GM19099 (cell line): Measurements from ENCODE around the gene TMEM106C.

Experiments used
- POLR2A ChIP-seq: IDR thresholded peaks from 3 replicates; pipeline ENCODE4 v1.6.1; 2011; ENCODE audit warnings: low read depth; ENCODE audit not compliant: insufficient read length; ENCODE audit errors: extremely low read depth

TMEM106C gene, protein sequence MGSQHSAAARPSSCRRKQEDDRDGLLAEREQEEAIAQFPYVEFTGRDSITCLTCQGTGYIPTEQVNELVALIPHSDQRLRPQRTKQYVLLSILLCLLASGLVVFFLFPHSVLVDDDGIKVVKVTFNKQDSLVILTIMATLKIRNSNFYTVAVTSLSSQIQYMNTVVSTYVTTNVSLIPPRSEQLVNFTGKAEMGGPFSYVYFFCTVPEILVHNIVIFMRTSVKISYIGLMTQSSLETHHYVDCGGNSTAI

DNA sequence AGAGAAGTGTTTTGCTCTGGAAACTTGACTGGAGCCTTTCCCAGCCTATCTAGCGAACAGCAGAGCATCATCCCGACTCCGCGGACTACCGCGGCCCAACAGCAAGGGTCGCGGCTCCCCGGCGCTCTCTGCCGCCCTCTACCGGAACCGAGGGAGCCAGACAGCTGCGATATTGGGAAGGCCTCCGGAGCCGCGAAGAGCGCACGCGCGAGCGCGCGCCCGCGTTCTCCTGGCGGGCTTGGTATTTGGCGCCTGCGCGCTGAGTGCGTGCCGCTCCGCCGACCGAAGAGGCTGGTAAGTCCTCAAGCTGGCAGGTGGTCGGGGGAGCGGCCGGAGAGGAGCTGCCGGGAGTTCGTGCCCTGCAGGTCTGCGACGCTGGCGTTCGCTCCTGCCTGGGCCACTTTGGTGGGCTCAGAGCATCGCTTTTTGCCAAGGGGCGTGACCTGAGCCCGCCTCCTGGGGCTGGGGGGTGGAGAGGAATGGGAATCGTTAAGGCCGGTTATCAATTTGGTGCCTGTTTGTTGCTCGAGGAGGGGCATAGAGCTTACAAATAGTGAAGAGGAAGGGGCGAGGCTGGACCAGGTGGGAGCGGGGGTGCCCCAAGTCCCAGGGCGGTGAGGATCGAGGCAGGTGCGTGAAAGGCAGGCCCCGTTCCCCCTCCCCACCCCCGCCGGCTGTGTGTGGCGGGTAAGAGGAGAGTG, at the start of gene TMEM106C:
TMEM106C (plus strand) TSS at position 257 of the 701 bp plus-strand sequence. CDS start 641 bp downstream, outside the sequence.
- TF ChIP-seq POLR2A: peak; percentile 67

DNA sequence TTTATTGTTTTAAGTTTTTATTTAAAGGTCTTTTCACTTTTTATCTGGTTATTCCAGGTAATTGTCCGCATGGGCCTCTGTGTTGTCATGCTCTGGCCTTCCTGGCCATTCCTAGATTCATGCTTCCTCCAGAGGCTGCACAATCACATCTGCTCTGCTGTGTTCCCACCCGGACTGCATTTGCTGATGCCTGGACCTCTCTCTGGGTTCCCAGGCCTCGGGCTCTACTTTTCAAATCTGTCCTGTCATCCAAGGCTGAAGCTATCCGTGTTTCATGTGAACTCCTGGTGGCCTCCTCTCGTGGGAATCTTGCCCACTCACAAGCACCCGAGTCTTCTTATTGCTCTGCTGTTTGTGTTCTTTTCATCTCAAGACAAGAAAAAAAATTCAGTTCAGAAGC, 42.5 kb upstream of the TMEM106C start:
- no peak for TF ChIP-seq POLR2A

DNA sequence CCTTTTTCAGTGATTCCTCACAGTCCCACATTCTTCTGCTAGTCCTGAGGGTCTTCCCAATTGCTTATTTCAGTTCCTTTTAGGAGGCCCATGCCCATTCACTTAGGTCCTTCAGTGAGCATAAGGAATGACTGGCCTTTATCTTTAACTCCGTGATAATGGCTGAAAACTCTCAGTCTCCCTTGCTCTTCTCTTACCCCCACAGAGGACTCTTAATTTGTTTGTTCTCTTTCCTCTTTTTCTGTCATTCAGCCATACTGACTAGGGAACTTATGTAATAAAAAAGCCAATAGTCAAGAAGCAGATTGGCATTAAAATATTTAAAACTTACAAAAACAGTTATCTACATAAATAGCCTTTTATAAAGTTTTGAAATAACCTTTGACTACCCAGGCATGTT, 41.5 kb upstream of the TMEM106C start:
- TF ChIP-seq POLR2A: no peak

DNA sequence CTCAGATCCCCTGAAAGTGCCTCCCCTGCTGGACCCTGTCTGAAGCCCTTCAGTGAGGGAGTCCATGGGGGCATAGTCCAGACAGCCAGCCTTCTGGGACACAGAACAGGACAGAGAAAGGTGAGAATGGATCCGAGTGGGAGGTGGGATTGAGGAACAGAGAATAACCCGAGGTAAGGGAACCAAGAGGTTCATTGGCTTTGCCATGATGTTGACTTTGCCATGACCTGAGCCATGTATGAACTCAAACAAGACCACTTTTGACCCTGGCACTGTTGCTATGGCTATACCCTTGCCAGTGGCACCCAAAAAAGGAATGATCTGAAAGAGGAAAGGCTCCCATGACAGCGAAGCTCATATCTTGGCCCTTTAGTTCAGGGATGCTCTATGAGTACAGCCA, 36.0 kb upstream of the TMEM106C start:
- no peak for TF ChIP-seq POLR2A

DNA sequence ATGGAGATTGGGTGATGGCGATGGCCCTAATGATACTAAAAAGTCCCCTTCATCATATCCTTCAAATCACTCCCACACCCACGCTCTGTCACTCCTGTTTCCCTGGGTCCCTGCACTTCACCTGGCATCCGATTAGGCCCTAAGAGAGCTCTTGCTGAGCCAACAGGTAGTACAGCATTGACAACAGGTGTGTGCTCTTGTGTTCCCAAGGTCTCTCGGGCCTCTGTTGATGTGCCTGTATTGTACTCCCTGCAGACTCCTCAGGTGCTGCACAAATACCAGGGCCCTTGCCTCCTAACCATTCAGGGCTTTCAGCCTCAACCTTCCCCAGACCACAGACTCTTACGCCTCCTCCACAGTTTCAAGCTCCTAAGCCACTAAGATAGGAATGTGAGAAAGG, 32.8 kb upstream of the TMEM106C start:
- TF ChIP-seq POLR2A: no peak

DNA sequence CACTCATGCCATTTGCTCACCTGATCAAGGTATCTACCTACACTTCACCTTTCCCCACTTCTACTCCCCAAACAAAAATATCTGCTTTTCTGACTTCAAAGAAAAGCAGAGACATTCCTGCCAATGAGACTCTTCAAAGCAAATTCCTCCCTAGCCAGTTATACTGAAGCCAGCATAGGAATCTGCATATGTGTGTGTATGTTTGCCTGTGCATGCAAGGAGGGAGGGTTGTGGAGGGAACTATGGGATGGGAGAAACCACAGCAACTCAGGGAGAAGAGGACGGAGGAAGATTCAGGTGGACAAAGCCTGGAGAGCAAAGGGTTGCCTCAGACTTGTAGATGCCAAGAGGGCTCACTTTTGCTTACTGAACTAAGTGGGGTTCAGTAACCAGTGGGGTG, 32.2 kb upstream of the TMEM106C start:
- no peak for TF ChIP-seq POLR2A

DNA sequence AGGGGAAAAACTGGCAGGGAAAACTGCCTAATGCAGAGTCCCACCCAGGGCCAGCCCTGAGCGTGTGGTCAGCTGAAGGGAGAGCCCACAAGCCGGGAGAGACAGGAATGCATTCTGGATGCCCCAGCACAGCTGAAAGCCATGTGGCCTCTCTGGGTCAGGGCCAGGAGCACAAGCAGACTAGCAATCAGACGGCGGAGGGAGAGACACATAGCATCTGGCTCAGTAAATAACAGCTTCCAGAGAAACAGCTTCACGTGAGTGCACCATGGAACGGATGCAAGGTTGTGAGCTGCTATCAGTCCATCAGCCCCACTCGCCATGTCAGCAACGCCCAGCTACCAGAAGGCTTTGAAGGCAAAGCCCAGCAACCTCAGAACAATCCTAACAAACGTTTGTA, 28.2 kb upstream of the TMEM106C start:
- no peak for TF ChIP-seq POLR2A

DNA sequence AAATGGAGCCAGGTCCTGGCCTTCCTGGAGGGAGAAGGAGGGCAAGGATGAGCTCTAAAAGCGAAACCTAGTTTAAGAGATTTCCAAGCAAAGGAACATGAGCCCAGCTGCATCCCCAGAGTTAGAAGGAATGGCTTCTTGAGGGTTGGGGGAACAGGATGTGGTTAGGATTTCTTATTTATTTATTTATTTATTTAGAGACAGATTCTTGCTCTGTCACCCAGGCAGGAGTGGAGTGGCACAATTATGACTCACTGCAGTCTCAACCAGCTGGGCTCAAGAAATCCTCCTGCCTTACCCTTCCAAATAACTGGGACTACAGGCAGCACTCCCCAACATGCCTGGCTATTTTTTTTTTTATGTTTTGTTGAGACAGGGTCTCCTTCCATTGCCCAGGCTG, 25.3 kb upstream of the TMEM106C start:
- TF ChIP-seq POLR2A: no peak

DNA sequence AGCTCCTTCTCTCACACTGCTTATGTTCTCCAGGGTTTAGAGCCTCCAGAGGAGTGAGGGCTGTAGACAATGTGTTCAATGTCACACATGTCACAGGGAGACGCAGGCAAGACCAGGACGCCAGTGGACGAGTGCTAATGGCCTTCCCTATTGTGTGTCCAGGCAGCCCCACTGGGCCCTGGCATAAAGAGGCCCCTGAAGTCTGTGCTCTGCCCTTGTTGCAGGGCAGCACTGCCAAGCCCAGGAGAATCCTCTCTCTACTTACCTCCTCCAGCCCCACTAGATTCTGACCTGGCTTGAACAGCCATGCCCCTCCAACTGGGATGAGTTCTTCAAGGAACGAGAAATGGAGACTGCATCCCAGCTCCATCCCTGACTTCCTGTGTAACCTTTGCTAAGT, 24.8 kb upstream of the TMEM106C start:
- TF ChIP-seq POLR2A: no peak

DNA sequence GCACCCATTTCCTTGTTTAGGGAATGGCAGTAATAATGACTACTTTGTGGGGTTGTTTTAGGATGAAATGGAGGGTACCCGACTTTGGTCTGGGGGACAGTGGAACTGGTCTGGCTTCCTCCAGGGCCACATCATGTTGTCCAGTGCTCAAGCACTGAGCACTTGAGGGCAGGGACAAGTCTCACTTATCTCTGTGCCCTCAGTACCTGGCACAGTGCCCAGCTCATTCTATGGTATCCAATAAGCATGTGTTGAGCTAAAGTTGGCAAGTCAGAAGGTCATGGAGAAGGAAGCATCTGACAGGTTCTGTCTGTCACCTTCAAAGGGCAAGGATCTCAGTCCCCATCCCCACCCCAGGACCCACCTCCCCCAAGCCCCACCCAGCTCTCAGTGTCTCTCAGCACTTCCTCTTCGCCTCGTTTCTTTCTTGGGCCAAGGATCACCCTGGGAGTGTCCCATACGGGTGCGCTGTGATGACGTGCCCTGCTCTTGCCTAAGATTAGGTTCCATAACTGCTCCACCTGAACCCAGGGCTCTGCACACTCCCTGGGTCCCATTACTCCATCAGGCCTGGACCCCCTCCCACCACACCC, 24.3 kb upstream of the TMEM106C start:
- TF ChIP-seq POLR2A: no peak

DNA sequence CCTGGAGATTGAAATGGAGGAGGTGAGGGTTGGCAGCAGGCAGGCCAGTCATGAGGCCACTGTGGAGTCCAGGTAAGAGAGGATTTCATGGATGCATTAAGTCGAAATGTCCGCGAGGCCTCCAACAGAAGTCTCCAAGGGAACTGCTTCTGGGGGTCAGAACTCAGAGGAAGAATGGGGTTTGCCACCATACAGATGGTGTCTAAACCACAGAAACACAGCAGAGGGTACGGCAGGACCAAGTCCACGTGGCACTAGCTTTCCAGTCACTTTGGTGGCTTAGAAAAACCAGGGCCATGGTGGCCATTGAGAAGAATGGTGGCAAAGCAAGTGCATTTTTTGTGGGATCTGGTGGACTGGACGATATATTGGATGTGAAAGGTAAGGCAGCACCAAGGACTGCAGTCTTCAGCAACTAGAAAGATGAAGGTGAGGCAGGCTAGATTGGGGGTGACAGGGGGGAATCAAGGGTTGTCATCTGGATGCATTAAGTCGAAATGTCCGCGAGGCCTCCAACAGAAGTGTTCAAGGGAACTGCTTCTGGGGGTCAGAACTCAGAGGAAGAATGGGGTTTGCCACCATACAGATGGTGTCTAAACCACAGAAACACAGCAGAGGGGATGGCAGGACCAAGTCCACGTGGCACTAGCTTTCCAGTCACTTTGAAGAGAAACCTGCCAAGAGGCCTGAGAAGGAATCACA, 22.5 kb upstream of the TMEM106C start:
- no peak for TF ChIP-seq POLR2A

DNA sequence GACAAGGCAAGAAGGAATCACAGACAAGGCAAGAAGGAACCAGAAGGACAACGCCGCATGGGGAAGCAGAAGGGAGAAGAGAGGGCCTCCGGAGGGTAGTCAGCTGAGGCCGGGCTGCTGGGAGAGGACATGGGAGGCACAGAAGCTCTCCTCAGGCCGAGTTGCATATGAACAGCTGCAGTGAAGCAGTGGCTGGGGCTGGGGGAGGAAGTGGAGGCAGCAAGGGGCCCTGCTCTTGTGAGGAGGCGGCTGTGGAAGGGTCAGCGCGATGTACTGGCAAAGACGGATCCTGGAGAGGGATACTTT, 22.0 kb upstream of the TMEM106C start:
- TF ChIP-seq POLR2A: no peak

DNA sequence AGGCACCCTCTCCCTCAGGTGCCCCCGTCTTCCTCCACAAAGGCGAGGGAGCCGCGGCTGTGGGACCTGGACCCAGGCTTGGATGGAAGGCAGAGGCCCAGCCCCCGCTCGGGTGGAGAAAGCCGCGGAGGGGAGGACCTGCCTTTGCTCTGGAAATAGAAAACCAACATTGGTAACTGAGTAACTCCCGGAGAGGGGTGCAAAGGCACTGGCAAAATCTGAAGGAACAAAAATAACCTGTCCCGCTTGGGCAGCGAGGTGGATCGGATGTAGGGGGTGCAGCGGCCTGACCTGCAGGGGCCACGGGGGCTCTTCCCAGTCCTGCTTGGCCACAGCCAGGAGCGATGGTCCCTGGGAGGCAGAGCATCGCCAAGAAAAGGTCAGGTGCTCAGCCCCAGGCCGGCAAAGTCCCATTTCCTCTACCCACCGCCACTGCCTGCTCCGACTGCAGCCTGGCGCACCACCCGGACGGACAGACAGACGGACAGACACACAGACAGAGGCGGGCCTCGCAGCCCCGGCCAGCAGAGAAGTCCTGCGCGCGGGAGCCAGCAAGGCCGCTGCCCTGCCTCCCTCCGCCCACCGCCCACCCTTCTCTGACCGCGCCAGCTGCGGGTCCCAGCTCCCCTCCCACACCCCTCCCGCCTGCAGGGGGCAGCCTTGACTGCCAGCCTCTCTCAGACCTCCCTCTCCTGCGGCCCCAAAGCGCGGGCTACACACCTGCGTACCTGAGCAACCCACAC, 21.4 kb upstream of the TMEM106C start:
- no peak for TF ChIP-seq POLR2A

DNA sequence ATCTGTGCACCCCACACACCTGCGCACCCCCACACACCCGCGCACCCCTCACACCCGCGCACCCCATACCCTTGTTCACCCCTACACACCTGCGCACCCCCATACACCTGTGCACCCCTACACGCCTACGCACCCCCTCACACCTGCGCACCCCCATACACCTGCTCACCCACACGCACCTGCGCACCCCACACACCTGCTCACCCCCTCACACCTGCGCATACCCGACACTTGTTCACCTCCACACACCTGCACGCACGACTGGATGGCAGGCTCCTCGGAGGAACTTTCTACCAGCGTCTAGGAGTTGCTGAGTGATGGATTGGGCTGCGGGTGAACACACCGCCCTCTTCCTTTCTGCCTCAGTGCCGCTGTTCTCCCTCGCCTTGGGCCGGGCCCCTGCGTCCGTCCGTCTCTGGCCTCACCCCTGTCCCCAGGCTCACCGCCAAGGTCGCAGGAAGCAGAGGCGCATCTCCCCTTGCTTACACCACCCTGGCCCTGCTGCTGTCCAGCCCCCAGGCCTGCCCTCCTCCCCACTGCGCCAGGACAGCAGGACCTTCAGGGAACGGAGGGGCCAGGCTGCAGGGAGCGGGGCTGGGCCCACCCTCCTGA, 20.7 kb upstream of the TMEM106C start:
- no peak for TF ChIP-seq POLR2A
